HCT116 (cell line): ENCODE results near the gene GRB10. TPM values are rescaled to one million over a fixed set of nuclear protein-coding genes. Genes with fewer than 3 reads are reported as not detected.

Source experiments
- ATAC-seq: fragments of 200-7000 bp; cut with Tn5 transposase; 2 replicates; pipeline ENCODE4 v1.9.1; 2020; ENCODE audit warnings: mild to moderate bottlenecking, moderate library complexity
- BruUV-seq: library from RNA; stranded (reverse); fragments of 400-500 nt; replicated peaks from 2 replicates; lab custom pipeline; 2021; lab: Mats Ljungman, UMichigan
- CTCF ChIA-PET: fragments of 300-600 bp; sonication (Branson Sonifier 250); formaldehyde crosslinking; loops from one replicate; lab custom pipeline; 2021; ENCODE audit warnings: antibody characterized with exemption; lab: Charles Lee
- POLR2A ChIA-PET: fragments of 300-600, 350-600 bp; sonication (Branson Sonifier 250); formaldehyde crosslinking; loops from one replicate; lab custom pipeline; 2021; ENCODE audit warnings: antibody characterized with exemption; lab: Charles Lee
- RAD21 ChIA-PET, 2 experiments: fragments of 300-600 bp; sonication (Branson Sonifier 250); formaldehyde crosslinking; loops; one replicate each; lab custom pipeline; 2023; ENCODE audit warnings: low total read pairs in 2 of 2; ENCODE audit not compliant: uncharacterized antibody in 2 of 2, unreplicated experiment in 2 of 2, low non-redundant PET in 1 of 2; lab: Charles Lee
- DNase-seq: peaks from one replicate; pipeline ENCODE4 v3.0.0-alpha.2; 2010; ENCODE audit warnings: low read depth, low spot score
- H2AFZ ChIP-seq: fragments of 200-600 bp; shearing (Covaris generic), sonication (generic); 2 replicates; pipeline ENCODE4 v1.6.1; 2017; ENCODE audit warnings: low read depth, mixed run types, mixed read lengths, antibody characterized with exemption, low read length; ENCODE audit not compliant: poor library complexity, severe bottlenecking
- H3K27ac ChIP-seq: 2 replicates; pipeline ENCODE4 v1.5.1; 2012; ENCODE audit warnings: low read depth, low read length
- H3K27me3 ChIP-seq: fragments of 200-600 bp; sonication (generic); 2 replicates; pipeline ENCODE4 v1.6.1; 2016; ENCODE audit warnings: mixed run types, low read length, mixed read lengths; ENCODE audit not compliant: insufficient read depth
- H3K36me3 ChIP-seq, 2 experiments: fragments of 200-500 bp in 1 of 2; fragments of 200-600 bp in 1 of 2; sonication (Bioruptor generic) in 1 of 2; sonication (generic) in 1 of 2; 2 replicates each; pipeline versions ENCODE4 v1.5.1 to v1.6.1; 2014 to 2016; ENCODE audit warnings: low read length in 2 of 2, inconsistent platforms in 1 of 2, mixed read lengths in 1 of 2, mixed run types in 1 of 2; ENCODE audit not compliant: insufficient read depth in 2 of 2, control insufficient read depth in 1 of 2
- H3K4me1 ChIP-seq, 2 experiments: fragments of 200-600 bp in 1 of 2; sonication (generic) in 1 of 2; 2 replicates each; pipeline versions ENCODE4 v1.5.1 to v1.6.1; 2012 to 2017; ENCODE audit warnings: low read length in 2 of 2, inconsistent platforms in 1 of 2, mild to moderate bottlenecking in 1 of 2, mixed read lengths in 1 of 2, mixed run types in 1 of 2, moderate library complexity in 1 of 2; ENCODE audit not compliant: insufficient read depth in 2 of 2, control insufficient read depth in 1 of 2
- H3K4me2 ChIP-seq: fragments of 200-600 bp; sonication (generic); 2 replicates; pipeline ENCODE4 v1.6.1; 2017; ENCODE audit warnings: mixed run types, low read length, mixed read lengths
- H3K4me3 ChIP-seq, 2 experiments: fragments of 200-600 bp in 1 of 2; sonication (generic) in 1 of 2; replicated peaks in 1 of 2; 2 replicates each; pipeline ENCODE4 v1.5.1; 2011 to 2016; ENCODE audit warnings: low read length in 2 of 2, control low read depth in 1 of 2, low read depth in 1 of 2, mild to moderate bottlenecking in 1 of 2, mixed read lengths in 1 of 2, mixed run types in 1 of 2
- H3K79me2 ChIP-seq: fragments of 200-600 bp; sonication (generic); 2 replicates; pipeline ENCODE4 v1.6.1; 2017; ENCODE audit warnings: mild to moderate bottlenecking, mixed run types, low read length, moderate library complexity, mixed read lengths; ENCODE audit not compliant: insufficient read depth
- H3K9ac ChIP-seq: fragments of 200-600 bp; sonication (generic); 2 replicates; pipeline ENCODE4 v1.6.1; 2016; ENCODE audit warnings: low read length, mixed read lengths
- H3K9me2 ChIP-seq: fragments of 200-600 bp; sonication (generic), shearing (Covaris generic); 2 replicates; pipeline ENCODE4 v1.6.1; 2017; ENCODE audit warnings: mixed run types, mild to moderate bottlenecking, moderate library complexity; ENCODE audit not compliant: insufficient read depth
- H3K9me3 ChIP-seq, 2 experiments: fragments of 200-500 bp in 1 of 2; fragments of 200-600 bp in 1 of 2; sonication (Bioruptor generic) in 1 of 2; sonication (generic) in 1 of 2; 2 replicates each; pipeline ENCODE4 v1.6.1; 2014 to 2017; ENCODE audit warnings: low read length in 2 of 2, mixed read lengths in 2 of 2, inconsistent platforms in 1 of 2, low read depth in 1 of 2, mild to moderate bottlenecking in 1 of 2, mixed run types in 1 of 2, moderate library complexity in 1 of 2; ENCODE audit not compliant: control insufficient read depth in 1 of 2, insufficient read depth in 1 of 2
- H4K20me1 ChIP-seq: fragments of 200-600 bp; sonication (generic), shearing (Covaris generic); 2 replicates; pipeline ENCODE4 v1.6.1; 2017; ENCODE audit warnings: mixed run types, mild to moderate bottlenecking, moderate library complexity; ENCODE audit not compliant: insufficient read depth
- CBX3 ChIP-seq: IDR thresholded peaks from 2 replicates; pipeline ENCODE4 v1.6.1; 2012; ENCODE audit warnings: low read depth
- ELF1 ChIP-seq: IDR thresholded peaks from 2 replicates; pipeline ENCODE4 v1.6.1; 2012; ENCODE audit warnings: low read depth, borderline replicate concordance
- POLR2A ChIP-seq: IDR thresholded peaks from 2 replicates; pipeline ENCODE4 v1.7.0; 2011; ENCODE audit warnings: borderline replicate concordance; ENCODE audit not compliant: insufficient read depth, insufficient read length; ENCODE audit errors: extremely low read depth
- TCF7L2 ChIP-seq: IDR thresholded peaks from 2 replicates; pipeline ENCODE4 v1.7.0; 2011; ENCODE audit warnings: borderline replicate concordance, inconsistent platforms; ENCODE audit not compliant: insufficient read depth, insufficient read length; ENCODE audit errors: extremely low read depth
- ZFX ChIP-seq: fragments of 450-650 bp; IDR thresholded peaks from 2 replicates; pipeline ENCODE4 v1.6.1; 2017
- ZNF274 ChIP-seq: fragments of 200-500 bp; sonication (Bioruptor generic); IDR thresholded peaks from 2 replicates; pipeline ENCODE4 v1.6.1; 2014; ENCODE audit warnings: mild to moderate bottlenecking, low read depth, low read length, inconsistent platforms
- intact Hi-C: fragments of 100-400 bp; cut with micrococcal nuclease; formaldehyde crosslinking; loops from 2 replicates; pipeline ENCODE4 v1.10.0; 2022
- total RNA-seq: library from RNA; stranded (reverse); gene quantifications from one replicate; pipeline ENCODE4 v1.2.1, GENCODE V29; 2021; ENCODE audit not compliant: unreplicated experiment
- TF ChIP-seq, protein P1 (sequence below): IDR thresholded peaks from 2 replicates; pipeline ENCODE4 v1.6.1; 2012; ENCODE audit warnings: low read depth

GRB10 gene
- total RNA-seq, 1 experiment from 2014 or later, result 37.3 TPM

DNA sequence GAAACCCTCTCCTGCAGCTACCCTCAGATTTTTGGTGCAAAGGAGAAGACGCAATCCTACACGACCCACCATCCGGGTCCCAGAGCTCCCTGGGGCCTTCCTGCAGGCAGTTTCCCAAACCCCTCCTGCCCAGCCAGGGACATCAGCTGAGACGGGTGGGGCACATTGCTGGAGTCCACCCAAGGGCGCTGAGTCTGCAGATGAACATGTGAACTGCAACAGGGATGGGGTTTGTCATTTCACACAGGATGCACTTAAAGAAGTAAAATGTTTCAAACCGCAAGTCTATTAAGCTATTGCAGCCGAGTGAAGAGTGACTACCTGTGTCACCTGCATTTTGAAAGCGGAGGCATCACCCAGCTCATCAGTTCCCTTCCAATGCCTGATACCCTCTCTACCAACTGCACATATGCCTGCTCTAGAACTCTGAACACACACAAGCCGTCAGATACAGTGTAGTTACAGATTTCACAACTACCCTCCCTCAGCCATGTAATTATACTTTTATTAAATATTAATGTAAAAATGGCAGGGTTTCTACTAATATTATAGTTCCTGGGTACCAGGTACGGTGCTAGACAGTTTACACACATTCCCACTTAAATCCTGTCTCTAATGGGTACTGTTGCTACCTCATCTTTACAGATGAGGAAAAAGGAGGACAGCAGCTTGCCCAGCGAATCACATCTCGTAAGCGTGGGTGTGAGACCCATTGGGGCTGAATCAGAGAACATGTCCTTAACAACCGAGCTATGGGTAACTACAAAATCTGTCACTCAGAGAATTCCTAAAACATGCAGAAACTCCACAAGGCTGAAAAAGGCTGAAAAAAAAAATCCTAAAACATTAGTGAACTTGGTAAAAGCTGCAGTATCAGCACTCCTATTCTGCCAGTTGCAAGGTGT, 71.2 kb downstream of the GRB10 start (continued):
- TF ChIP-seq, protein P1, sequence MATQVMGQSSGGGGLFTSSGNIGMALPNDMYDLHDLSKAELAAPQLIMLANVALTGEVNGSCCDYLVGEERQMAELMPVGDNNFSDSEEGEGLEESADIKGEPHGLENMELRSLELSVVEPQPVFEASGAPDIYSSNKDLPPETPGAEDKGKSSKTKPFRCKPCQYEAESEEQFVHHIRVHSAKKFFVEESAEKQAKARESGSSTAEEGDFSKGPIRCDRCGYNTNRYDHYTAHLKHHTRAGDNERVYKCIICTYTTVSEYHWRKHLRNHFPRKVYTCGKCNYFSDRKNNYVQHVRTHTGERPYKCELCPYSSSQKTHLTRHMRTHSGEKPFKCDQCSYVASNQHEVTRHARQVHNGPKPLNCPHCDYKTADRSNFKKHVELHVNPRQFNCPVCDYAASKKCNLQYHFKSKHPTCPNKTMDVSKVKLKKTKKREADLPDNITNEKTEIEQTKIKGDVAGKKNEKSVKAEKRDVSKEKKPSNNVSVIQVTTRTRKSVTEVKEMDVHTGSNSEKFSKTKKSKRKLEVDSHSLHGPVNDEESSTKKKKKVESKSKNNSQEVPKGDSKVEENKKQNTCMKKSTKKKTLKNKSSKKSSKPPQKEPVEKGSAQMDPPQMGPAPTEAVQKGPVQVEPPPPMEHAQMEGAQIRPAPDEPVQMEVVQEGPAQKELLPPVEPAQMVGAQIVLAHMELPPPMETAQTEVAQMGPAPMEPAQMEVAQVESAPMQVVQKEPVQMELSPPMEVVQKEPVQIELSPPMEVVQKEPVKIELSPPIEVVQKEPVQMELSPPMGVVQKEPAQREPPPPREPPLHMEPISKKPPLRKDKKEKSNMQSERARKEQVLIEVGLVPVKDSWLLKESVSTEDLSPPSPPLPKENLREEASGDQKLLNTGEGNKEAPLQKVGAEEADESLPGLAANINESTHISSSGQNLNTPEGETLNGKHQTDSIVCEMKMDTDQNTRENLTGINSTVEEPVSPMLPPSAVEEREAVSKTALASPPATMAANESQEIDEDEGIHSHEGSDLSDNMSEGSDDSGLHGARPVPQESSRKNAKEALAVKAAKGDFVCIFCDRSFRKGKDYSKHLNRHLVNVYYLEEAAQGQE, result no peak
- TF ChIP-seq POLR2A, result no peak
- TF ChIP-seq ELF1, result no peak
- no peak for TF ChIP-seq TCF7L2

DNA sequence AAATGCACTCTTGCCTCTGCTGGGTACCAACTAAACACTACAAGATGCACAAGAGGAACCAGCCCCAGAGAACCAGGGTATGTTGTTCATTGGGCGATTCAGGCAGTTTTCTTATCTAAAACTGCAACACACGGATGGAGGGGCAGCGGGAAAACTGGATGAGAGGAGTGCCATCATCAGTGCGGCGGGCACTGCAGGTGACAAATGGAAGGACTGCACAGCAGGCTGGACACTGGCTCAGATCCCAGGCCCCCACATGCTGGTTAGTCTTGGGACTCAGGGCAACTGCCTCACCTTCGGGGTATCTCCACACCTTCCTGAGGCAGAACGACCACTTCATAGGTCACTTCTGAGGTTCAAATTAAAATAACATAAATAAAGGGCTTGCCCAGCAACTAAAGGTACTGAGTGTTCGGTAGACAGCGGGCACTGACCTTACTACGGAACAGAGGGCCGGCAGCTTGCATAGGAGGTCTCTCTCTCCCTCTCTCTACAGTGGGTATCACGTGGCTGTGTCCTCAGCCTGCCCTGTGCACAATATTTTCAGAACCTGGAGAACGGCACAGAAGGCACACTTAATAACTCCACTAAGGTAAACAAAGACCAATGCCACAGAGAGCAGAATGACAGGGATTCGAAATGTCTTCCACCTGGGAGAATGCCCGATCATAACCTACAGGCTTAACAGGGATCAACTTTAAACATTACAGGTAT, 72.1 kb downstream of the GRB10 start:
- BruUV-seq, result no TSS peak
- no peak for ATAC-seq
- Histone ChIP-seq H4K20me1 (no peaks in the 10 kb centered on the region), H3K9me2 (no peaks in the 10 kb centered on the region), H3K9me3 (no peaks in the 10 kb centered on the region), H3K4me3 (no peak overlapping the region), H3K79me2 (no peaks in the 10 kb centered on the region), H3K4me1 (peaks cover 3 to 11% of the 10 kb centered on the region in 2 experiments), H3K27me3 (no peaks in the 10 kb centered on the region), H3K36me3 (no peaks in the 10 kb centered on the region), H2AFZ (no peak overlapping the region), H3K9ac (no peak overlapping the region), H3K27ac (no peak overlapping the region), H3K4me2 (no peak overlapping the region)
- ChIA-PET CTCF (no interaction called here), RAD21 (no interaction called here), POLR2A (no interaction called here)
- TF ChIP-seq ZNF274 (no peak), CBX3 (no peak), ZFX (no peak), TCF7L2 (no peak)
- no peak for DNase-seq
- intact Hi-C loops, result no loop called here
